Mammary epithelial cell (primary cell): ENCODE results near the gene MBP.

ENCODE experiments used
- EZH2 ChIP-seq: IDR thresholded peaks from 2 replicates; pipeline ENCODE4 v1.6.1; 2012; ENCODE audit warnings: low read length, inconsistent platforms, borderline replicate concordance
- TF ChIP-seq, protein P1 (sequence below), 2 donors: IDR thresholded peaks in 1 of 2; conservative IDR thresholded peaks in 1 of 2; 2 replicates each; pipeline ENCODE4 v1.5.1; 2011 to 2012; ENCODE audit warnings: inconsistent platforms in 2 of 2, low read length in 2 of 2, mild to moderate bottlenecking in 2 of 2, control low read depth in 1 of 2, low read depth in 1 of 2; ENCODE audit not compliant: insufficient read depth in 1 of 2; ENCODE audit errors: extremely low read depth in 1 of 2

DNA sequence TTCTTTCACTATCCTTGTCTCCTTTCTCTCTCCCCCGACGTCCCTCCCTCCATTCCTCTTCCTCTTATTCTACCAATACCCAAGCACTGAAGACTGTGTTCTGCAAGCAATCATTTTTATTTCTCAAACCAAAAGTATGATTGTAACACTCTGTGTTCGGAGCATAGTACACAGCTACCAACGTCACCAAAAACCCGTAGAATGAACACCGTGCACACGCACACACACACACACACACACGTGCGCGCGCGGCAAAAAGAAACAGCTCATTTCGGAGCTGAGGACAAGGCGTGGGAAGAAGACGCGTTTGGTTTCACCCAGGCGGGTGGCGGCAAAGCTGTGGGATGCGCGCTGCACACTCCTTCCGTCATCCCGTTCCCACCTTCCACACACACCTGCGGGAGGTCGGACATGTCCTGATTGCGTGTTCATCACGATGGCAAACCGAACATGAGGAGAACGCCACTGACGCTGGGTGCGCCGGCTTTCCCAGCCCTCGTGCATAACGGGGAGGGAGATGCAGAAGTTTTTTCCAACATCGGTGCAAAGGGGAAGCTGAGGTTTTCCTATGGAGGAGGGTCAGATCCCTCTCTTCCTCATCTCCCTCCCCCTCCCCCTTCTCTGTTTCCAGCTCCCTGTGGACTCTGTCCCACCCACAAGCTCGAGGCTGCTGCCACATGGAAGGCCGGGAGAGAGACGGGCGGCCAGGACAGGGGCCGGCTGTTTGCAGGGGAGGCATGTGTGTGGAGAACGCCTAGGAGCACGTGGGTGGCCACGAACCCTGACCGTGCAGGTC is 20.4 kb downstream of the MBP start:
- TF ChIP-seq, protein P1, sequence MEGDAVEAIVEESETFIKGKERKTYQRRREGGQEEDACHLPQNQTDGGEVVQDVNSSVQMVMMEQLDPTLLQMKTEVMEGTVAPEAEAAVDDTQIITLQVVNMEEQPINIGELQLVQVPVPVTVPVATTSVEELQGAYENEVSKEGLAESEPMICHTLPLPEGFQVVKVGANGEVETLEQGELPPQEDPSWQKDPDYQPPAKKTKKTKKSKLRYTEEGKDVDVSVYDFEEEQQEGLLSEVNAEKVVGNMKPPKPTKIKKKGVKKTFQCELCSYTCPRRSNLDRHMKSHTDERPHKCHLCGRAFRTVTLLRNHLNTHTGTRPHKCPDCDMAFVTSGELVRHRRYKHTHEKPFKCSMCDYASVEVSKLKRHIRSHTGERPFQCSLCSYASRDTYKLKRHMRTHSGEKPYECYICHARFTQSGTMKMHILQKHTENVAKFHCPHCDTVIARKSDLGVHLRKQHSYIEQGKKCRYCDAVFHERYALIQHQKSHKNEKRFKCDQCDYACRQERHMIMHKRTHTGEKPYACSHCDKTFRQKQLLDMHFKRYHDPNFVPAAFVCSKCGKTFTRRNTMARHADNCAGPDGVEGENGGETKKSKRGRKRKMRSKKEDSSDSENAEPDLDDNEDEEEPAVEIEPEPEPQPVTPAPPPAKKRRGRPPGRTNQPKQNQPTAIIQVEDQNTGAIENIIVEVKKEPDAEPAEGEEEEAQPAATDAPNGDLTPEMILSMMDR (conservative IDR thresholded peaks at IDR 0.05 in 1 of 2, IDR thresholded peaks at IDR 0.05 in 1 of 2; ENCODE audit: extremely low read depth in 1 of 2, insufficient read depth in 1 of 2, low read depth in 1 of 2, low read length in 2 of 2) = no peak
- TF ChIP-seq EZH2 = no peak
